Mucosa of descending colon (tissue), 3 donors: ENCODE results near the gene RBM20. TPM values are rescaled to one million over a fixed set of nuclear protein-coding genes. Genes with fewer than 3 reads are reported as not detected.

Source experiments
- ATAC-seq: fragments of 200-7000 bp; cut with Tn5 transposase; one replicate; pipeline ENCODE4 v1.9.1; 2020; ENCODE audit warnings: mild to moderate bottlenecking, moderate library complexity
- DNase-seq, 3 donors: peaks; one replicate each; pipeline ENCODE4 v3.0.0-alpha.2; 2020
- H3K36me3 ChIP-seq: fragments of 200-600 bp; one replicate; pipeline ENCODE4 v1.8.0; 2021; ENCODE audit warnings: low read depth, mild to moderate bottlenecking
- H3K4me1 ChIP-seq: fragments of 200-600 bp; one replicate; pipeline ENCODE4 v1.8.0; 2021; ENCODE audit warnings: low read depth, mild to moderate bottlenecking
- H3K4me3 ChIP-seq: fragments of 200-600 bp; one replicate; pipeline ENCODE4 v1.8.0; 2021; ENCODE audit warnings: mild to moderate bottlenecking
- H3K9me3 ChIP-seq: fragments of 200-600 bp; one replicate; pipeline ENCODE4 v1.8.0; 2021; ENCODE audit warnings: mild to moderate bottlenecking
- CTCF ChIP-seq: fragments of 200-600 bp; IDR thresholded peaks from one replicate; pipeline ENCODE4 v1.8.0; 2022; ENCODE audit warnings: antibody characterized with exemption, mild to moderate bottlenecking
- intact Hi-C, 2 donors: fragments of 100-400 bp; cut with DNase I in 1 of 2; cut with micrococcal nuclease in 1 of 2; formaldehyde crosslinking; loops; one replicate each; pipeline versions ENCODE4 v1.11.0 to v1.11.1; 2022; cut with DNase I, micrococcal nuclease
- total RNA-seq, 3 donors: library from RNA; stranded (reverse); fragmentation: NEBNext Ultra II Directional in 2 of 3; extraction: Animal tissue kit (Norgen Biotek cat#: 25700) in 2 of 3; gene quantifications; one replicate each; pipeline versions ENCODE4 v1.2.1 to v1.2.4, GENCODE V29; 2021 to 2023
- donor health status: DM: no; HTN: no; CAD: no; lungs with moderate emphysema.
- donor health status: DM: no; HTN: no; CAD: no.
- donor health status: DM: no; HTN: yes; CAD: no.

The RBM20 gene
- total RNA-seq, 3 donors from 2014 or later: 0.46 to 9.7 (median 2.0) TPM

- no peak overlapping the region for H3K4me3 ChIP-seq
- intact Hi-C loops: no loop called here
- no peaks in the 10 kb centered on the region for H3K36me3 ChIP-seq
- H3K4me1 ChIP-seq: no peaks in the 10 kb centered on the region
- TF ChIP-seq CTCF: no peak
- ATAC-seq (no peak), DNase-seq (no peak)
- no peaks in the 10 kb centered on the region for H3K9me3 ChIP-seq
Measured at GRCh38 chr10:110781139-110781538, 137.0 kb downstream of the RBM20 start.

- H3K9me3 ChIP-seq: no peaks in the 10 kb centered on the region
- no peak for DNase-seq
- H3K4me3 ChIP-seq: no peak overlapping the region
- no peaks in the 10 kb centered on the region for H3K4me1 ChIP-seq
- intact Hi-C loops: no loop called here
- no peak for TF ChIP-seq CTCF
- ATAC-seq: peak; percentile 26
- H3K36me3 ChIP-seq: no peaks in the 10 kb centered on the region
Measured at GRCh38 chr10:110782616-110783015, 138.5 kb downstream of the RBM20 start.

GRCh38 chr10:110783509-110784107 is 139.5 kb downstream of the RBM20 start:
- DNase-seq (peak in 1 of 3 donors; percentile 38), ATAC-seq (peak; percentile 53)
- Histone ChIP-seq H3K4me1 (no peaks in the 10 kb centered on the region), H3K36me3 (no peaks in the 10 kb centered on the region), H3K9me3 (no peaks in the 10 kb centered on the region), H3K4me3 (no peak overlapping the region)
- TF ChIP-seq CTCF: no peak
- intact Hi-C loops: no loop called here

GRCh38 chr10:110784198-110784597 is 140.1 kb downstream of the RBM20 start:
- no peak for TF ChIP-seq CTCF
- no peaks in the 10 kb centered on the region for H3K4me1 ChIP-seq
- intact Hi-C loops: no loop called here
- no peak overlapping the region for H3K4me3 ChIP-seq
- H3K9me3 ChIP-seq: no peaks in the 10 kb centered on the region
- no peak for ATAC-seq
- no peaks in the 10 kb centered on the region for H3K36me3 ChIP-seq
- DNase-seq: no peak

GRCh38 chr10:110786172-110786571 is 142.0 kb downstream of the RBM20 start:
- H3K4me1 ChIP-seq: no peaks in the 10 kb centered on the region
- no peak for TF ChIP-seq CTCF
- no peaks in the 10 kb centered on the region for H3K9me3 ChIP-seq
- no peaks in the 10 kb centered on the region for H3K36me3 ChIP-seq
- DNase-seq: no peak
- intact Hi-C loops: no loop called here
- H3K4me3 ChIP-seq: no peak overlapping the region
- no peak for ATAC-seq
